ENCODE data around the gene DUSP18.
"Not testable (repeated sequence)": the region's sequence is repeated elsewhere in the genome, so short reads cannot be mapped to it uniquely, and the experiment has no call there.

The DUSP18 gene

GRCh38 chr22:30667494-30668385, at the start of gene DUSP18:
Gene DUSP18, minus strand, starts transcription at chr22:30667875. Its CDS starts 3,872 bp downstream, at chr22:30664003.
- Histone ChIP-seq H3K27me3 (ENCODE audit: insufficient read depth, low read length) (no peaks in the 10 kb centered on the region; the same call in 1 of the 2 replicates), H2AFZ (ENCODE audit: low read length) (peak within 1 kb of the TSS; percentile 85), H3K9ac (ENCODE audit: low read length) (peak within 1 kb of the TSS; percentile 51), H4K20me1 (ENCODE audit: insufficient read depth, low read length) (no peaks in the 10 kb centered on the region), H3K9me2 (ENCODE audit: low read depth, low read length) (no peaks in the 10 kb centered on the region), H3K36me3 (ENCODE audit: insufficient read depth, low read length) (no peaks in the 10 kb centered on the region), H3K4me2 (ENCODE audit: low read length) (peak within 1 kb of the TSS; percentile 83), H3K4me1 (ENCODE audit: insufficient read depth, low read length, severe bottlenecking) (peaks cover 16% of the 10 kb centered on the region), H3K79me2 (ENCODE audit: insufficient read depth, low read length) (no peaks in the 10 kb centered on the region), H3K27ac (ENCODE audit: low read depth, low read length, poor library complexity, severe bottlenecking) (no peak within 1 kb of the TSS), H3K9me3 (ENCODE audit: low read length) (no peaks in the 10 kb centered on the region), H3K4me3 (ENCODE audit: low read depth, low read length, poor library complexity, severe bottlenecking) (peak within 1 kb of the TSS; percentile 67), H3F3A (ENCODE audit: insufficient read depth, low read length) (no peaks in the 10 kb centered on the region)
- TF ChIP-seq CTCF (IDR thresholded peaks at IDR 0.05; ENCODE audit: low read length), result no peak
- no peak for TF ChIP-seq EZH2 (IDR thresholded peaks at IDR 0.05; ENCODE audit: borderline replicate concordance, low read length)

GRCh38 chr22:30714062-30714461, 46.4 kb upstream of the DUSP18 start:
- H3K27ac ChIP-seq (ENCODE audit: low read depth, low read length, poor library complexity, severe bottlenecking), result no peak overlapping the region
- H3K36me3 ChIP-seq (ENCODE audit: insufficient read depth, low read length), result no peaks in the 10 kb centered on the region
- no peak overlapping the region for H2AFZ ChIP-seq (ENCODE audit: low read length)
- no peaks in the 10 kb centered on the region for H3K9me2 ChIP-seq (ENCODE audit: low read depth, low read length)
- H3K79me2 ChIP-seq (ENCODE audit: insufficient read depth, low read length), result no peaks in the 10 kb centered on the region
- no peaks in the 10 kb centered on the region for H3F3A ChIP-seq (ENCODE audit: insufficient read depth, low read length)
- H3K9ac ChIP-seq (ENCODE audit: low read length), result no peak overlapping the region
- no peaks in the 10 kb centered on the region for H3K9me3 ChIP-seq (ENCODE audit: low read length)
- no peaks in the 10 kb centered on the region for H4K20me1 ChIP-seq (ENCODE audit: insufficient read depth, low read length)
- no peak for TF ChIP-seq CTCF (IDR thresholded peaks at IDR 0.05; ENCODE audit: low read length)
- TF ChIP-seq EZH2 (IDR thresholded peaks at IDR 0.05; ENCODE audit: borderline replicate concordance, low read length), result no peak
- no peaks in the 10 kb centered on the region for H3K27me3 ChIP-seq (ENCODE audit: insufficient read depth, low read length)
- no peaks in the 10 kb centered on the region for H3K4me1 ChIP-seq (ENCODE audit: insufficient read depth, low read length, severe bottlenecking)
- H3K4me3 ChIP-seq (ENCODE audit: low read depth, low read length, poor library complexity, severe bottlenecking), result no peak overlapping the region
- no peak overlapping the region for H3K4me2 ChIP-seq (ENCODE audit: low read length)

- no peaks in the 10 kb centered on the region for H3F3A ChIP-seq (ENCODE audit: insufficient read depth, low read length)
- H2AFZ ChIP-seq (ENCODE audit: low read length), result no peak overlapping the region
- H3K9me2 ChIP-seq (ENCODE audit: low read depth, low read length), result no peaks in the 10 kb centered on the region
- H3K4me3 ChIP-seq (ENCODE audit: low read depth, low read length, poor library complexity, severe bottlenecking), result no peak overlapping the region
- no peak for TF ChIP-seq CTCF (IDR thresholded peaks at IDR 0.05; ENCODE audit: low read length)
- TF ChIP-seq EZH2 (IDR thresholded peaks at IDR 0.05; ENCODE audit: borderline replicate concordance, low read length), result no peak
- H3K27me3 ChIP-seq (ENCODE audit: insufficient read depth, low read length), result no peaks in the 10 kb centered on the region
- H3K27ac ChIP-seq (ENCODE audit: low read depth, low read length, poor library complexity, severe bottlenecking), result no peak overlapping the region
- no peaks in the 10 kb centered on the region for H3K36me3 ChIP-seq (ENCODE audit: insufficient read depth, low read length)
- H3K79me2 ChIP-seq (ENCODE audit: insufficient read depth, low read length), result no peaks in the 10 kb centered on the region
- H3K9me3 ChIP-seq (ENCODE audit: low read length), result no peaks in the 10 kb centered on the region
- H3K9ac ChIP-seq (ENCODE audit: low read length), result no peak overlapping the region
- no peaks in the 10 kb centered on the region for H4K20me1 ChIP-seq (ENCODE audit: insufficient read depth, low read length)
- H3K4me1 ChIP-seq (ENCODE audit: insufficient read depth, low read length, severe bottlenecking), result no peaks in the 10 kb centered on the region
- H3K4me2 ChIP-seq (ENCODE audit: low read length), result no peak overlapping the region
These were observed 44.4 kb upstream of the DUSP18 start for GRCh38 chr22:30712094-30712493.

GRCh38 chr22:30709980-30710379, 42.3 kb upstream of the DUSP18 start:
- not testable (repeated sequence) for H3K9ac ChIP-seq (ENCODE audit: low read length); H3K9me3 ChIP-seq (ENCODE audit: low read length); H3K36me3 ChIP-seq (ENCODE audit: insufficient read depth, low read length); H3K4me2 ChIP-seq (ENCODE audit: low read length); H3K4me1 ChIP-seq (ENCODE audit: insufficient read depth, low read length, severe bottlenecking); H3K4me3 ChIP-seq (ENCODE audit: low read depth, low read length, poor library complexity, severe bottlenecking); H3F3A ChIP-seq (ENCODE audit: insufficient read depth, low read length); H3K27me3 ChIP-seq (ENCODE audit: insufficient read depth, low read length); H3K9me2 ChIP-seq (ENCODE audit: low read depth, low read length); H3K79me2 ChIP-seq (ENCODE audit: insufficient read depth, low read length); H4K20me1 ChIP-seq (ENCODE audit: insufficient read depth, low read length); H2AFZ ChIP-seq (ENCODE audit: low read length); H3K27ac ChIP-seq (ENCODE audit: low read depth, low read length, poor library complexity, severe bottlenecking)
